Endothelial cell of umbilical vein (primary cell): ENCODE measurements around the gene COL23A1. TPM values are rescaled to one million over a fixed set of nuclear protein-coding genes. Genes with fewer than 3 reads are reported as not detected.

Experiments used
- BruUV-seq: library from RNA; stranded (reverse); fragments of 400-500 nt; replicated peaks from 2 replicates; lab custom pipeline; 2021; lab: Mats Ljungman, UMichigan
- CTCF ChIA-PET: fragments of 300-600, 350-600 bp; sonication (Branson Sonifier 250); formaldehyde crosslinking; loops from one replicate; lab custom pipeline; 2021; ENCODE audit warnings: antibody characterized with exemption, inconsistent platforms; lab: Charles Lee
- POLR2A ChIA-PET: fragments of 300-600, 350-600 bp; sonication (Branson Sonifier 250); formaldehyde crosslinking; loops from one replicate; lab custom pipeline; 2021; ENCODE audit warnings: antibody characterized with exemption, inconsistent platforms; lab: Charles Lee
- DNase-seq: peaks from one replicate; pipeline ENCODE4 v3.0.0-alpha.2; 2011; ENCODE audit warnings: low read depth, low spot score
- FAIRE-seq: peaks from 2 replicates; lab custom pipeline; 2011; peaks lifted over from hg19 to GRCh38; lab: Jason Lieb, UNC
- H2AFZ ChIP-seq: 2 replicates; pipeline ENCODE4 v1.6.0; 2012; ENCODE audit warnings: low read depth, low read length, control low read depth, inconsistent platforms
- H3K27ac ChIP-seq: 2 replicates; pipeline ENCODE4 v1.5.1; 2011; ENCODE audit warnings: low read depth, mild to moderate bottlenecking, control low read depth, low read length, moderate library complexity; ENCODE audit not compliant: insufficient read depth
- H3K27me3 ChIP-seq, 2 experiments: 2 replicates each; pipeline versions ENCODE4 v1.6.0 to v1.6.1; 2011; ENCODE audit warnings: low read length in 2 of 2, mixed read lengths in 1 of 2; ENCODE audit not compliant: control insufficient read depth in 2 of 2, insufficient read depth in 2 of 2
- H3K36me3 ChIP-seq, 2 experiments: 2 replicates in 1 of 2; 3 replicates in 1 of 2; pipeline ENCODE4 v1.5.1; 2011; ENCODE audit warnings: low read length in 2 of 2, mild to moderate bottlenecking in 1 of 2, moderate library complexity in 1 of 2; ENCODE audit not compliant: control insufficient read depth in 2 of 2, insufficient read depth in 2 of 2; ENCODE audit errors: extremely low read depth in 1 of 2
- H3K4me1 ChIP-seq: 3 replicates; pipeline ENCODE4 v1.5.1; 2011; ENCODE audit warnings: mild to moderate bottlenecking, low read length; ENCODE audit not compliant: control insufficient read depth, insufficient read depth; ENCODE audit errors: extremely low read depth
- H3K4me2 ChIP-seq: 2 replicates; pipeline ENCODE4 v1.6.1; 2011; ENCODE audit warnings: low read length, control low read depth, mixed read lengths; ENCODE audit not compliant: insufficient read depth
- H3K4me3 ChIP-seq, 3 experiments: fragments of 200-600 bp in 1 of 3; sonication (generic), shearing (Covaris generic) in 1 of 3; replicated peaks in 1 of 3; 2 replicates each; pipeline ENCODE4 v1.5.1; 2011 to 2016; ENCODE audit warnings: control low read depth in 3 of 3, low read length in 3 of 3, mild to moderate bottlenecking in 2 of 3, inconsistent platforms in 1 of 3, low read depth in 1 of 3, moderate library complexity in 1 of 3; ENCODE audit not compliant: insufficient read depth in 1 of 3
- H3K79me2 ChIP-seq: 2 replicates; pipeline ENCODE4 v1.6.0; 2012; ENCODE audit warnings: low read length, inconsistent platforms; ENCODE audit not compliant: control insufficient read depth, insufficient read depth
- H3K9ac ChIP-seq: replicated peaks from 2 replicates; pipeline ENCODE3; 2011; ENCODE audit warnings: low read length, control low read depth; ENCODE audit not compliant: insufficient read depth; ENCODE audit errors: extremely low read depth
- H3K9me1 ChIP-seq: replicated peaks from 3 replicates; pipeline ENCODE4 v1.6.0; 2011; ENCODE audit warnings: mild to moderate bottlenecking, low read length; ENCODE audit not compliant: control insufficient read depth, insufficient read depth; ENCODE audit errors: extremely low read depth
- H3K9me3 ChIP-seq: replicated peaks from 2 replicates; pipeline ENCODE4 v1.5.1; 2012; ENCODE audit warnings: low read length, inconsistent platforms; ENCODE audit not compliant: control insufficient read depth, insufficient read depth
- H4K20me1 ChIP-seq: replicated peaks from 2 replicates; pipeline ENCODE3; 2011; ENCODE audit warnings: mild to moderate bottlenecking, low read length; ENCODE audit not compliant: control insufficient read depth, insufficient read depth; ENCODE audit errors: extremely low read depth
- CTCF ChIP-seq, 2 donors: IDR thresholded peaks; 1 replicate in 1 of 2; 2 replicates in 1 of 2; pipeline ENCODE4 v1.5.1; 2011; ENCODE audit warnings: low read length in 2 of 2, mild to moderate bottlenecking in 2 of 2, moderate library complexity in 2 of 2, control low read depth in 1 of 2, inconsistent platforms in 1 of 2, low read depth in 1 of 2; ENCODE audit not compliant: insufficient read depth in 1 of 2; ENCODE audit errors: extremely low read depth in 1 of 2
- EZH2 ChIP-seq: IDR thresholded peaks from 2 replicates; pipeline ENCODE4 v1.6.1; 2012; ENCODE audit warnings: borderline replicate concordance, low read depth, mild to moderate bottlenecking, moderate library complexity, low read length, inconsistent platforms; ENCODE audit not compliant: severe bottlenecking
- FOS ChIP-seq: IDR thresholded peaks from 2 replicates; pipeline ENCODE4 v1.6.1; 2011; ENCODE audit warnings: mild to moderate bottlenecking, low read length, moderate library complexity, borderline replicate concordance; ENCODE audit not compliant: insufficient read depth
- GATA2 ChIP-seq: IDR thresholded peaks from 2 replicates; pipeline ENCODE4 v1.7.0; 2011; ENCODE audit warnings: low read depth, mild to moderate bottlenecking, moderate library complexity, mixed read lengths, low read length; ENCODE audit not compliant: insufficient read length, insufficient read depth
- JUN ChIP-seq: IDR thresholded peaks from 2 replicates; pipeline ENCODE4 v1.6.1; 2011; ENCODE audit warnings: borderline replicate concordance, low read depth; ENCODE audit not compliant: insufficient read length, insufficient read depth
- MAX ChIP-seq: IDR thresholded peaks from 2 replicates; pipeline ENCODE4 v1.6.1; 2011; ENCODE audit not compliant: insufficient read depth, insufficient read length
- MYC ChIP-seq: IDR thresholded peaks from one replicate; pipeline ENCODE4 v1.6.1; 2011; ENCODE audit warnings: mild to moderate bottlenecking, low read depth, low read length
- POLR2A ChIP-seq: IDR thresholded peaks from 2 replicates; pipeline ENCODE4 v1.6.1; 2012; ENCODE audit warnings: low read depth, mild to moderate bottlenecking, control low read depth, low read length
- POLR2AphosphoS5 ChIP-seq: IDR thresholded peaks from 2 replicates; pipeline ENCODE4 v1.6.1; 2012; ENCODE audit warnings: low read depth, mild to moderate bottlenecking, control low read depth, low read length, moderate library complexity; ENCODE audit not compliant: insufficient read depth
- dilution Hi-C: fragments of 300-500 bp; cut with MboI; formaldehyde crosslinking; loops from one replicate; pipeline ENCODE4 v1.15.0; 2019; ENCODE audit warnings: low sequenced_read_pairs; ENCODE audit not compliant: extremely low pct_ligation_motif_present
- intact Hi-C: fragments of 100-400 bp; cut with micrococcal nuclease; formaldehyde crosslinking; loops from one replicate; pipeline ENCODE4 v1.10.0; 2022
- polyA plus RNA-seq, 4 experiments: library from polyadenylated mRNA; depleted of rRNA in 3 of 4; stranded (reverse) in 3 of 4; unstranded in 1 of 4; fragments of >200 nt; gene quantifications; 2 replicates each; pipeline versions ENCODE4 v1.2.1 to v1.2.3, GENCODE V29; 2011 to 2012; ENCODE audit warnings: missing spikeins in 1 of 4
- total RNA-seq: library from RNA; stranded (reverse); gene quantifications from 2 replicates; pipeline ENCODE4 v1.2.3, GENCODE V29; 2021

COL23A1 gene
- total and polyA plus RNA-seq, 2 donors (not counting 3 experiments of a cell fraction or from before 2014, with no cell fraction given), result not detected

GRCh38 chr5:178429491-178430185 lies 160.6 kb downstream of the COL23A1 start:
- Histone ChIP-seq H4K20me1 (no peaks in the 10 kb centered on the region), H2AFZ (peak overlapping the region; percentile 42), H3K4me1 (no peaks in the 10 kb centered on the region), H3K27ac (no peak overlapping the region), H3K36me3 (no peaks in the 10 kb centered on the region), H3K4me2 (no peak overlapping the region), H3K9me1 (no peaks in the 10 kb centered on the region), H3K9me3 (no peaks in the 10 kb centered on the region), H3K27me3 (no peaks in the 10 kb centered on the region), H3K4me3 (no peak overlapping the region), H3K9ac (no peak overlapping the region), H3K79me2 (no peaks in the 10 kb centered on the region)
- TF ChIP-seq MAX (no peak), POLR2A (no peak), JUN (no peak), EZH2 (no peak), MYC (no peak), POLR2AphosphoS5 (no peak), FOS (no peak), GATA2 (no peak), CTCF (IDR thresholded peaks at IDR 0.05; ENCODE audit: extremely low read depth in 1 of 2, insufficient read depth in 1 of 2, low read depth in 1 of 2, low read length in 2 of 2) (no peak)
- ChIA-PET CTCF (no interaction called here), POLR2A (no interaction called here)
- no peak for DNase-seq
- intact Hi-C loops (no loop called here), dilution Hi-C loops (no loop called here)
- no peak for FAIRE-seq
- no TSS peak for BruUV-seq
